HepG2 (cell line): ENCODE results near the gene DUSP16. TPM values are rescaled to one million over a fixed set of nuclear protein-coding genes. Genes with fewer than 3 reads are reported as not detected.
A peak's percentile ranks its signal among the peaks of the same experiment; 100 is the strongest.

Source experiments
- ATAC-seq: fragments of 200-7000 bp; cut with Tn5 transposase; 3 replicates; pipeline ENCODE4 v1.9.1; 2020; ENCODE audit warnings: mild to moderate bottlenecking, moderate library complexity
- BruUV-seq: library from RNA; stranded (reverse); fragments of 400-500 nt; replicated peaks from 2 replicates; lab custom pipeline; 2021; lab: Mats Ljungman, UMichigan
- CTCF ChIA-PET: fragments of 300-600 bp; formaldehyde crosslinking; extraction: SDS; loops from one replicate; lab custom pipeline; 2021; ENCODE audit warnings: low total read pairs, inconsistent platforms, low intra/inter-chr PET ratio; lab: Yijun Ruan, JAX
- POLR2A ChIA-PET: fragments of 350-600 bp; sonication (Branson Sonifier 250); formaldehyde crosslinking; loops from one replicate; lab custom pipeline; 2020; ENCODE audit warnings: antibody characterized with exemption, inconsistent platforms; lab: Yijun Ruan, JAX
- DNase-seq: peaks from one replicate; pipeline ENCODE4 v3.0.0-alpha.2; 2015; ENCODE audit warnings: low spot score
- FAIRE-seq: peaks from 3 replicates; lab custom pipeline; 2011; peaks lifted over from hg19 to GRCh38; lab: Jason Lieb, UNC
- H2AFZ ChIP-seq: one replicate; pipeline ENCODE4 v1.6.1; 2011; ENCODE audit warnings: low read length, inconsistent platforms
- H3K27ac ChIP-seq: fragments of 300-600 bp; 3 replicates; pipeline ENCODE4 v1.8.0; 2011; ENCODE audit warnings: mixed run types, mild to moderate bottlenecking, mixed read lengths, low read length, inconsistent platforms; ENCODE audit not compliant: insufficient read depth; ENCODE audit errors: extremely low read length
- H3K27me3 ChIP-seq, 2 experiments: fragments of 200-600 bp in 1 of 2; 2 replicates in 1 of 2; 3 replicates in 1 of 2; pipeline versions ENCODE4 v1.6.0 to v1.8.0; 2011; ENCODE audit warnings: low read length in 2 of 2, mild to moderate bottlenecking in 2 of 2, moderate library complexity in 2 of 2, inconsistent platforms in 1 of 2; ENCODE audit not compliant: insufficient read depth in 2 of 2, control insufficient read depth in 1 of 2
- H3K36me3 ChIP-seq, 2 experiments: fragments of 200-600 bp in 1 of 2; replicated peaks in 1 of 2; 2 replicates in 1 of 2; 3 replicates in 1 of 2; pipeline versions ENCODE4 v1.5.1 to v1.8.0; 2011; ENCODE audit warnings: low read length in 2 of 2, inconsistent platforms in 1 of 2; ENCODE audit not compliant: insufficient read depth in 2 of 2, control insufficient read depth in 1 of 2
- H3K4me1 ChIP-seq: 2 replicates; pipeline ENCODE4 v1.5.1; 2012; ENCODE audit warnings: low read length, inconsistent platforms; ENCODE audit not compliant: insufficient read depth
- H3K4me2 ChIP-seq: 2 replicates; pipeline ENCODE4 v1.6.0; 2011; ENCODE audit warnings: low read depth, low read length, inconsistent platforms
- H3K4me3 ChIP-seq, 3 experiments: fragments of 200-600 bp in 1 of 3; sonication (generic), shearing (Covaris generic) in 1 of 3; replicated peaks in 1 of 3; 2 replicates each; pipeline ENCODE4 v1.5.1; 2011 to 2016; ENCODE audit warnings: low read length in 3 of 3, inconsistent platforms in 2 of 3, low read depth in 2 of 3, mild to moderate bottlenecking in 2 of 3, control low read depth in 1 of 3, mixed read lengths in 1 of 3; ENCODE audit not compliant: insufficient read depth in 1 of 3
- H3K79me2 ChIP-seq: one replicate; pipeline ENCODE4 v1.6.1; 2011; ENCODE audit warnings: low read length, inconsistent platforms; ENCODE audit not compliant: insufficient read depth
- H3K9ac ChIP-seq: 2 replicates; pipeline ENCODE4 v1.6.0; 2011; ENCODE audit warnings: mild to moderate bottlenecking, low read depth, low read length, inconsistent platforms; ENCODE audit not compliant: insufficient read depth
- H3K9me3 ChIP-seq: 2 replicates; pipeline ENCODE4 v1.5.1; 2012; ENCODE audit warnings: mild to moderate bottlenecking, low read length
- H4K20me1 ChIP-seq: 2 replicates; pipeline ENCODE4 v1.6.0; 2011; ENCODE audit warnings: inconsistent platforms, mild to moderate bottlenecking, low read length, moderate library complexity; ENCODE audit not compliant: insufficient read depth
- ATF4 ChIP-seq, 2 experiments: fragments of 450-650 bp in 1 of 2; sonication (generic) in 1 of 2; formaldehyde crosslinking; IDR thresholded peaks; 2 replicates each; pipeline versions ENCODE4 v1.5.0 to v1.8.0; 2020 to 2022; ENCODE audit warnings: mild to moderate bottlenecking in 1 of 2, missing genetic modification reagents in 1 of 2
- CEBPB ChIP-seq: IDR thresholded peaks from 2 replicates; pipeline ENCODE4 v1.6.1; 2011; ENCODE audit warnings: low read depth, low read length, improper control_type of control experiment, borderline replicate concordance
- HIC2 ChIP-seq: sonication (generic); formaldehyde crosslinking; IDR thresholded peaks from 2 replicates; pipeline ENCODE4 v1.9.0; 2022; ENCODE audit warnings: low read depth, missing genetic modification reagents
- HNF4A ChIP-seq: sonication (generic); formaldehyde crosslinking; IDR thresholded peaks from 2 replicates; pipeline ENCODE4 v1.4.0; 2020; ENCODE audit warnings: missing genetic modification reagents
- HOMEZ ChIP-seq: IDR thresholded peaks from 2 replicates; pipeline ENCODE4 v1.6.1; 2016; ENCODE audit warnings: low read depth
- MEIS1 ChIP-seq: sonication (generic); formaldehyde crosslinking; IDR thresholded peaks from 2 replicates; pipeline ENCODE4 v1.9.0; 2021; ENCODE audit warnings: mild to moderate bottlenecking, missing genetic modification reagents, moderate library complexity, borderline replicate concordance
- MTF2 ChIP-seq: sonication (generic); formaldehyde crosslinking; IDR thresholded peaks from 2 replicates; pipeline ENCODE4 v1.5.0; 2020; ENCODE audit warnings: missing genetic modification reagents, borderline replicate concordance
- MYNN ChIP-seq: sonication (generic); formaldehyde crosslinking; IDR thresholded peaks from 2 replicates; pipeline ENCODE4 v1.4.0; 2020; ENCODE audit warnings: mild to moderate bottlenecking, low read depth, missing genetic modification reagents
- NCOR1 ChIP-seq: fragments of 200-600 bp; sonication (generic); IDR thresholded peaks from 2 replicates; pipeline ENCODE4 v1.7.0; 2017; ENCODE audit warnings: antibody characterized with exemption, low read length, borderline replicate concordance
- RFX1 ChIP-seq: fragments of 450-650 bp; IDR thresholded peaks from 2 replicates; pipeline ENCODE4 v1.6.1; 2017
- TIGD3 ChIP-seq: sonication (generic); formaldehyde crosslinking; IDR thresholded peaks from 2 replicates; pipeline ENCODE4 v1.5.1; 2020; ENCODE audit warnings: mild to moderate bottlenecking, missing genetic modification reagents, borderline replicate concordance
- YY1 ChIP-seq: IDR thresholded peaks from 2 replicates; pipeline ENCODE4 v1.6.1; 2011; ENCODE audit warnings: low read length, low read depth, moderate library complexity, mild to moderate bottlenecking; ENCODE audit not compliant: insufficient read depth, insufficient replicate concordance
- ZFAT ChIP-seq: sonication (generic); formaldehyde crosslinking; conservative IDR thresholded peaks from 2 replicates; pipeline ENCODE4 v1.8.1; 2023; ENCODE audit warnings: missing genetic modification reagents, inconsistent platforms
- ZMYM4 ChIP-seq: sonication (generic); formaldehyde crosslinking; IDR thresholded peaks from 2 replicates; pipeline ENCODE4 v1.8.1; 2023; ENCODE audit warnings: mild to moderate bottlenecking, missing genetic modification reagents
- ZNF281 ChIP-seq: sonication (generic); formaldehyde crosslinking; IDR thresholded peaks from 2 replicates; pipeline ENCODE4 v1.4.0; 2020; ENCODE audit warnings: missing genetic modification reagents, borderline replicate concordance
- ZNF567 ChIP-seq: sonication (generic); formaldehyde crosslinking; IDR thresholded peaks from 2 replicates; pipeline ENCODE4 v1.8.1; 2023; ENCODE audit warnings: mild to moderate bottlenecking, missing genetic modification reagents, borderline replicate concordance
- WGBS: methylation state at CpG from one replicate; pipeline ENCODE4 v1.1.6; 2017; ENCODE audit warnings: low lambda C conversion rate; 5-methylcytosine and 5-hydroxymethylcytosine counted together
- in situ Hi-C: cut with HindIII; loops from 2 replicates; pipeline ENCODE4 v1.10.0; 2017; ENCODE audit warnings: low pct_unique_long_range_greater_than_20kb; ENCODE audit not compliant: extremely low pct_ligation_motif_present
- intact Hi-C: fragments of 100-400 bp; cut with micrococcal nuclease; formaldehyde crosslinking; loops from one replicate; pipeline ENCODE4 v1.10.0; 2022; ENCODE audit not compliant: unreplicated experiment
- polyA plus RNA-seq, 8 experiments: library from polyadenylated mRNA; depleted of rRNA in 3 of 8; stranded (reverse) in 7 of 8; unstranded in 1 of 8; fragments of >200 nt; fragmentation: Illumina TruSeq in 4 of 8; extraction: Trizol in 4 of 8; gene quantifications; 2 replicates each; pipeline versions ENCODE4 v1.2.1 to v1.2.3, GENCODE V29; 2011 to 2016; ENCODE audit warnings: low read depth in 4 of 8, missing spikeins in 1 of 8, mixed read lengths in 1 of 8; ENCODE audit not compliant: insufficient read depth in 1 of 8
- total RNA-seq, 5 experiments: library from RNA; depleted of rRNA; stranded (reverse); fragments of >200 nt; fragmentation: Illumina TruSeq; extraction: Trizol; gene quantifications; 2 replicates each; pipeline ENCODE4 v1.2.3, GENCODE V29; 2016; ENCODE audit warnings: low read depth in 1 of 5

Gene DUSP16
- total and polyA plus RNA-seq, 2 of the 13 experiments (the other 11 are each of a cell fraction or from before 2014, with no cell fraction given), result 45.7 to 46.6 TPM

GRCh38 chr12:12600659-12601058, 38.0 kb upstream of the DUSP16 start:
- no peaks in the 10 kb centered on the region for H3K79me2 ChIP-seq
- no peaks in the 10 kb centered on the region for H3K27me3 ChIP-seq
- peak; percentile 24 for DNase-seq
- H3K36me3 ChIP-seq, result no peaks in the 10 kb centered on the region
- ChIA-PET CTCF (no interaction called here), POLR2A (interaction anchor here (1.0 to 2.4 kb wide), 2 partner anchors 11 to 38 kb away, joined by 3 to 12 read pairs; partner anchors contain the start of genes CREBL2 and DUSP16)
- H3K4me1 ChIP-seq, result peaks cover 28% of the 10 kb centered on the region
- intact Hi-C loops, result no loop called here
- no peaks in the 10 kb centered on the region for H4K20me1 ChIP-seq
- BruUV-seq, result no TSS peak
- in situ Hi-C loops, result no loop called here
- FAIRE-seq, result no peak
- ATAC-seq, result no peak
- H3K4me3 ChIP-seq, result no peak overlapping the region
- 40% methylated on average over 8 of the region's 8 CpGs for WGBS
- H2AFZ ChIP-seq, result no peak overlapping the region
- H3K4me2 ChIP-seq, result peak overlapping the region; percentile 14; the same call in 1 of the 2 replicates
- H3K27ac ChIP-seq, result no peak overlapping the region
- no peak overlapping the region for H3K9ac ChIP-seq
- no peaks in the 10 kb centered on the region for H3K9me3 ChIP-seq
- TF ChIP-seq ZMYM4 (CRISPR knock-in tag), result peak; percentile 67
- TF ChIP-seq TIGD3 (CRISPR knock-in tag), result no peak
- peak; percentile 48; the same call in 1 of the 2 replicates for TF ChIP-seq HOMEZ (CRISPR knock-in tag)
- peak; percentile 77 for TF ChIP-seq HNF4A
- no peak for TF ChIP-seq HIC2 (CRISPR knock-in tag)
- no peak for TF ChIP-seq ZNF567 (CRISPR knock-in tag)
- TF ChIP-seq ATF4 (CRISPR knock-in tag; IDR thresholded peaks at IDR 0.05), result peak; percentile 76 to 98; a peak in 3 of 4 replicates
- no peak for TF ChIP-seq ZFAT
- TF ChIP-seq ZNF281 (CRISPR knock-in tag), result no peak
- TF ChIP-seq CEBPB, result peak; percentile 93
- peak; percentile 34 for TF ChIP-seq YY1
- no peak for TF ChIP-seq NCOR1
- no peak for TF ChIP-seq MYNN
- no peak for TF ChIP-seq RFX1
- no peak for TF ChIP-seq MTF2 (CRISPR knock-in tag)
- TF ChIP-seq MEIS1 (CRISPR knock-in tag), result no peak
